GM13976 (cell line): ENCODE data around the gene ZBTB47.

Experiments
- DNase-seq: peaks from one replicate; pipeline ENCODE4 v3.0.0; 2012; ENCODE audit warnings: low spot score
- in situ Hi-C: fragments of 300-500 bp; cut with MboI; formaldehyde crosslinking; loops from one replicate; pipeline ENCODE4 v1.12.0; 2022; ENCODE audit warnings: low sequenced_read_pairs, mixed read lengths, inconsistent platforms; ENCODE audit not compliant: unreplicated experiment
- TF ChIP-seq, protein P1 (sequence below): IDR thresholded peaks from 2 replicates; pipeline ENCODE4 v1.5.1; 2012; ENCODE audit warnings: borderline replicate concordance, mild to moderate bottlenecking; ENCODE audit not compliant: insufficient read depth; ENCODE audit errors: extremely low read depth, missing control alignments, control extremely low read depth

The ZBTB47 gene

GRCh38 chr3:42631620-42632019 is 21.9 kb upstream of the ZBTB47 start:
- in situ Hi-C loops = no loop called here
- TF ChIP-seq, protein P1, sequence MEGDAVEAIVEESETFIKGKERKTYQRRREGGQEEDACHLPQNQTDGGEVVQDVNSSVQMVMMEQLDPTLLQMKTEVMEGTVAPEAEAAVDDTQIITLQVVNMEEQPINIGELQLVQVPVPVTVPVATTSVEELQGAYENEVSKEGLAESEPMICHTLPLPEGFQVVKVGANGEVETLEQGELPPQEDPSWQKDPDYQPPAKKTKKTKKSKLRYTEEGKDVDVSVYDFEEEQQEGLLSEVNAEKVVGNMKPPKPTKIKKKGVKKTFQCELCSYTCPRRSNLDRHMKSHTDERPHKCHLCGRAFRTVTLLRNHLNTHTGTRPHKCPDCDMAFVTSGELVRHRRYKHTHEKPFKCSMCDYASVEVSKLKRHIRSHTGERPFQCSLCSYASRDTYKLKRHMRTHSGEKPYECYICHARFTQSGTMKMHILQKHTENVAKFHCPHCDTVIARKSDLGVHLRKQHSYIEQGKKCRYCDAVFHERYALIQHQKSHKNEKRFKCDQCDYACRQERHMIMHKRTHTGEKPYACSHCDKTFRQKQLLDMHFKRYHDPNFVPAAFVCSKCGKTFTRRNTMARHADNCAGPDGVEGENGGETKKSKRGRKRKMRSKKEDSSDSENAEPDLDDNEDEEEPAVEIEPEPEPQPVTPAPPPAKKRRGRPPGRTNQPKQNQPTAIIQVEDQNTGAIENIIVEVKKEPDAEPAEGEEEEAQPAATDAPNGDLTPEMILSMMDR = no peak
- no peak for DNase-seq

GRCh38 chr3:42632146-42632545 is 21.4 kb upstream of the ZBTB47 start:
- in situ Hi-C loops = no loop called here
- TF ChIP-seq, protein P1 = no peak
- no peak for DNase-seq

DNA sequence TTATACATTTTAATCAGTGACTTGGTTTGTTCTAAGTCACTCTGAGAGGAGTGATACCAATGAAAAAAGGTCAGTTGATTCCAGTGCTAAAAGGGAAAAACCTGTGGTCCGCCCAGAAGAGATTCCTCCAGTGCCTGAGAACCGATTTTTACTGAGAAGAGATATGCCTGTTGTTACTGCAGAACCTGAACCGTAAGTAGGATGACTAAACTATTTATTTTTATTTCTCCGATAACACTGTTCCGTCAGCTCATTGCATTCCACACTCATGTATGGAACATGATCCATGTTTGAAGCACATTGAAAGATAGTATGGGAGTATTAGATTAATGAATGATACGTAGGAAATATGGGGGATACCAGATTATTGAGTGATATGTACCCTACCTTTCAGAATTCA is 20.0 kb upstream of the ZBTB47 start:
- in situ Hi-C loops = no loop called here
- no peak for DNase-seq
- TF ChIP-seq, protein P1 = no peak

DNA sequence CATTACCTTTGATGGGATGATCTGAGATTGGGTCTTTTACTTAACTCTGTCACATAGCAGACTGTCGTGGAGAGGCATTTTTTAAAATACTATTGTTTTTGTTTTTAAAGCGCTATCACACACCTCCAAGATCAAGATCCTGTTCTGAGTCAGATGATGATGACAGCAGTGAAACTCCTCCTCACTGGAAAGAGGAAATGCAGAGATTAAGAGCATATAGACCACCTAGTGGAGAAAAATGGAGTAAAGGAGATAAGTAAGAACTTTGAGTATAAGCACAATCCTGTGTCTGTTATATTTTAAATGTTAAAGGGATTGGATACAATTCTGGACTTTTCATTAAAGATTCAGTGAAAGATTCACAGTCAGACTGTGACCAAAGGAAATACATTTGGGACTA is 18.4 kb upstream of the ZBTB47 start:
- TF ChIP-seq, protein P1 = no peak
- in situ Hi-C loops = no loop called here
- DNase-seq = no peak

DNA sequence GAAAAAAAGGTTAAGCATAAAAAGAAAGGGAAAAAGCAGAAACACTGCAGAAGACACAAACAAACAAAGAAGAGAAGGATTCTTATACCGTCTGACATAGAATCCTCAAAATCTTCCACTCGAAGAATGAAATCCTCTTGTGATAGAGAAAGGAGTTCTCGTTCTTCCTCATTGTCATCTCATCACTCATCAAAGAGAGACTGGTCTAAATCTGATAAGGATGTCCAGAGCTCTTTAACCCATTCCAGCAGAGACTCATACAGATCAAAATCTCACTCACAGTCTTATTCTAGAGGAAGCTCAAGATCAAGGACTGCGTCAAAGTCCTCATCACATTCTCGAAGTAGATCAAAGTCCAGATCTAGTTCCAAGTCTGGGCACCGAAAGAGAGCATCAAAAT is 16.5 kb upstream of the ZBTB47 start:
- no peak for DNase-seq
- TF ChIP-seq, protein P1 = no peak
- in situ Hi-C loops = no loop called here

- TF ChIP-seq, protein P1 = no peak
- in situ Hi-C loops = no loop called here
- no peak for DNase-seq
Observed at GRCh38 chr3:42638339-42638842, 15.1 kb upstream of the ZBTB47 start.

DNA sequence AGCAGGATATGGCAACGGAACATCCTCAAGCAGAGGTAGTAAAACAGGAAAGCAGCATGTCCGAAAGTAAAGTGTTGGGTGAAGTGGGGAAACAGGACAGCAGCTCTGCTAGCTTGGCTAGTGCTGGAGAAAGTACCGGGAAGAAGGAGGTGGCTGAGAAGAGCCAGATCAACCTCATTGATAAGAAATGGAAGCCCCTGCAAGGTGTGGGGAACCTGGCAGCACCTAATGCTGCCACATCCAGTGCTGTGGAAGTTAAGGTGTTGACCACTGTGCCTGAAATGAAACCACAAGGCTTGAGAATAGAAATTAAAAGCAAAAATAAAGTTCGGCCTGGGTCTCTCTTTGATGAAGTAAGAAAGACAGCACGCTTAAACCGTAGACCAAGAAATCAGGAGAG is 14.3 kb upstream of the ZBTB47 start:
- no peak for DNase-seq
- TF ChIP-seq, protein P1 = no peak
- in situ Hi-C loops = no loop called here
